ENCODE results near the gene RFTN1.

Gene RFTN1

DNA sequence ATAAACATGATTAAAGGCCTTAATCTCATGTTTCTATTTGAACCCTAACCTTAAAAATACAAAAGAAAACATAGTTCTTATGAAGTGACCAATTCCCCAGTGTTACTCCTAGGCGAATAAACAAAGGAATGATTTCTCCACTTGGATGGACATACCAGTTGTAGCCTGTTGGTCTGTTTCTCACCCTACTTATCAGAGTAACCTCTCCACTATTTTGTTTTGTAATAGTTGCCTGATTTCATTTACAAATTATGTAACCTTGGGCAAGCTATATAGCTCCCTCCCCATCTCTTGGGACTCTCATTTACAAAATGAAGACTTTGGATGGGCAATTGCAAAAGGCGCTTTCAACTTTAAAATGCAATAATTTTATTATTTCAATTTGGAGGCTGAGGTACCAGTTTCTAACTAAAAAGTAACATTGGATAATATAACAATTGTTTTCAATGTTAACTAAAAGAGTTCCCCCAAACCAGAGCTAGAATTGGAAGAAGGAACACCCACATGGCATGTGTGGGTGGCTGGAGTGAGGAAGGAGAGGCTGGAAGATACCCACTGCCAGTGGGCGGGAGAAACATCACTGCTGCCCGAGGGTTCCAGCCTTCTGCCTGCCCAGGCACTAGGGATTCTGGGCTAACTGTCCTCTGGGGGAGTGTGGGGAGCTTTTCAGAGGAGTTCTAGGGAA lies 74.2 kb downstream of the RFTN1 start:
- no peak for DNase-seq (ENCODE audit: low read depth in 2 of 2)

DNA sequence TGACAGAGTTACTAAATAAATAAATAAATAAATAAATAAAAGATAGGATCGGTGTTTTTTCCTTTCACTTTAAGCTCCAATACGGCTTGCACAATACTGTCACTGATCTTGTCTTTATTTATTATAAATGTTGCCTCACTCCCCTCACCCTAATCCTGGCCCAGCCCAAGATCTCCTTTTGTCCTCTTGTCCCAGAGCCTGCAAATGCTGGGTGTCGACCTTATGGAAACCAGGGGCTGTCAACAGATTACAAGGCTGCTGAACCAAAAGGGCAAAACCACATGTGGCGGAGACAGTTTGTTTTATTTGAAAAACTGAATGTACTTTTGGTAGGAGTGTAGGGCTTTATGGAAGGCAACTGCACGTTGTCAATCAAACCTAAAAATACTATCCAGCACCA lies 75.9 kb downstream of the RFTN1 start:
- DNase-seq (ENCODE audit: low read depth in 2 of 2): no peak

DNA sequence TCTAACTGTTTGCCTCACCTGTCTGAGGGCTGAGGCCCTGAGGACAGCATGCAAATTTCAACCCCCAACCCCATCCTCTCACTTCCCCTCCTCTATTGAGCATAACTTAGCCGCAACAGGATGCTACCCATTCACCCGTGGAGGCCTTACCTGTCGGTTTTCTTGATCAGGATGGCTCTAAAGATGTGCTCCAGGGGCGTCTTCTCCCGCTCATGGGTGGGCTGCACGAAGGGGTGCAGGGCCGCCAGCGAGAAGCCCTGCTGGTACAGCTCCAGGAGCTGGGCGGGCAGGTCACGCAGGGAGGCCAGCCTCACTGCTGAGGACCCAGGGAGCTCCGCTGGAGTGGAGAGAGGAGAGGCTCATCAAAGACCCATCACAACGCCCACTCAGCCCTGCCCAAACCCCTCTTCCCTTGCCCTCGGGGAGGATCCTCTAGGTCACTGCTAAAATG lies 79.8 kb downstream of the RFTN1 start:
- no peak for DNase-seq (ENCODE audit: low read depth in 2 of 2)

DNA sequence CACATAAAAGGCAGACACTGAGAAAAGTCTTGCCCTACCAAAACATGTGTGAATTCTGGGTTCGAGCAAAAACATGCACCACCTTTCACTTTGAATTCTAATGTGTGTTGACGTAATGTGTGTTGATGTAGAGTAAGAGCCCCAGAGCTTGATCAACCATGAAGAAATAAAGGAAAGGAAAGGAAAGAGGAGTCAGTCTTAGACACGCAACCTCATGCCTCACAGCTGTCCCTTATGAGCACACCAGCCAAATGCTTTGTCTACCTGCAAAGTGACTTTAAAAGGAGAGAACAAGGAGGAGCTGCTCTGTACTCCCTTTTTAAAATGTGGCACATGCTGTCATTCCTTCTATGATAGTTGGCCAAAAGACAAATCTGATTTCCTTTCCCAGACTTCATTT lies 80.8 kb downstream of the RFTN1 start:
- DNase-seq (ENCODE audit: low read depth in 2 of 2): no peak

DNA sequence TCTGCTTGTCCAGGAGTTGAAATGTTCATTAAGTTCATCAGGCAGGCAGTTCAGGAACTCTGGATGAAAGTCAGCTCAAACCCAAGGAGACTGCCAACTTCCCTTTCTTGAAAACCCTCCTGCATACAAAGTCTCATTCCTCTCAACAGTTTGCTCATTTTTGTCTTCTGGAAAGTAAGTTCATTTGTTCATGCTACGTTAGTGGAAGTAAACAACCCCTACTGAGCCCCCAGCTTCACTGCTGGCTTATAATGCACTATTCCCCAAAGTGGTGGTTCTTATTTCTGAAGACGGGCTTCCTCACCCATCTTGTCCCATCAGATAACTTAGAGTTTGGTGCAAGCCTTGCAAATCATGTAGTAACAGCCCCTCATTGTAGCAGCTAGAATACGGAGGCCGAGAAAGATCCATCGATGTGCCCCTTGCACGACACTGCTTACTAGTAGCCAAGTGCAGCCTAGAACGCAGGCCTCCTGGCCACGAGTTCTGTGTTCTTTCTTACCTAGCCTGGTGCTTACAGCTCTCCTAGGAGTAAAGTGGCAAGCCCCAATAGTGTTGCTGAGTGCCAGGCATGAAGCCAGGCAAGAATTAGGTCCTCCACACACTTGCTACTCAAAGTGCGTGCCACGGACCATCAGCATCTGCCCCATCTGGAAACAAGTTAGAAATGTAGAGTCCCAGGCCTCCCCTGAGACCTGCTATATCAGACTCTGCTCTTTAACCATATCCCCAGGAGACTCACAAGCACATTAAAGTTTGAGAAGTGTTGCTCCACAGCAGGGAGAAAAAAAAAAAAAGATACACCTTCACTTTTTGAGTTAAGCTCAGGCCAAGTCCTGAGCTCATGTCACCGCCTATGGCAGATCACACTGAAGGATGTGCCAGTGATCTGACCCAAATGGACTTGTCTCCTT lies 82.5 kb downstream of the RFTN1 start:
- DNase-seq (ENCODE audit: low read depth in 2 of 2): no peak

DNA sequence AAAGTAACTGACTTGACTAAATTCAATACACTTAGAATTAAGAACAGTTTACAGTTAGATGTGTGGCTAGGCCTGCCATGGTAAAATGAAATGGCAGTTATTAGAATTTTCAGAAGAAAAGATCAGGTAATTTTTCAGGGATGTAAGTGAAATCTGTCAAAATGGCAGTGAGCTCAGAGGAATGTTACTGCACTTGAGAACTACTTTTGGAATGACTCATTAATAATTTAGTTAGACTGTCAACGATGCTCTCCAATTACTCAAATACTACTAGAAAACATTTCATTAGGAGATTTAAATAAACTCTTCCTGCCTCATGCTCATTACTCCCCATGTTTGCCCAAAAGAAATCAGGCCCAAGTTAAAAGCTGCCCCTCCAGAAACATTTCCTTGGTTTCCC lies 84.4 kb downstream of the RFTN1 start:
- no peak for DNase-seq (ENCODE audit: low read depth in 2 of 2)

DNA sequence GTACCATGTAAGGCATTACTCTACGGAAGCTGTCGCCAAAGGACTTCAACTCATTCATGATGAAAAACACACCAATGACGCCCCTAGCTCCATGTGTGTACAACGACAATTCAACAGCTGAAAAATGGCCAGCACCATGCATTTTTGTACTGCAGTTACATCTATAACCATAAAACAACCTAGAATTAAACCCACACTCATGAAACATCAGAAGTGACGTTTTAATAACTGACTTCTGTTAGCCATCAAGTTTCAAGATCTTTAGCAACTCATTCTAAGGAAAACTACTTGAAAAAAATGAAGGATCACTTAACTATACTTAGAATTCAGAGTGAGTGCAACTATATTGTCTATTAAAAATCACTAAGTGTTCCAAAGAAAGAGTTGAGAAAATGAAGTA lies 84.9 kb downstream of the RFTN1 start:
- DNase-seq (ENCODE audit: low read depth in 2 of 2): no peak

DNA sequence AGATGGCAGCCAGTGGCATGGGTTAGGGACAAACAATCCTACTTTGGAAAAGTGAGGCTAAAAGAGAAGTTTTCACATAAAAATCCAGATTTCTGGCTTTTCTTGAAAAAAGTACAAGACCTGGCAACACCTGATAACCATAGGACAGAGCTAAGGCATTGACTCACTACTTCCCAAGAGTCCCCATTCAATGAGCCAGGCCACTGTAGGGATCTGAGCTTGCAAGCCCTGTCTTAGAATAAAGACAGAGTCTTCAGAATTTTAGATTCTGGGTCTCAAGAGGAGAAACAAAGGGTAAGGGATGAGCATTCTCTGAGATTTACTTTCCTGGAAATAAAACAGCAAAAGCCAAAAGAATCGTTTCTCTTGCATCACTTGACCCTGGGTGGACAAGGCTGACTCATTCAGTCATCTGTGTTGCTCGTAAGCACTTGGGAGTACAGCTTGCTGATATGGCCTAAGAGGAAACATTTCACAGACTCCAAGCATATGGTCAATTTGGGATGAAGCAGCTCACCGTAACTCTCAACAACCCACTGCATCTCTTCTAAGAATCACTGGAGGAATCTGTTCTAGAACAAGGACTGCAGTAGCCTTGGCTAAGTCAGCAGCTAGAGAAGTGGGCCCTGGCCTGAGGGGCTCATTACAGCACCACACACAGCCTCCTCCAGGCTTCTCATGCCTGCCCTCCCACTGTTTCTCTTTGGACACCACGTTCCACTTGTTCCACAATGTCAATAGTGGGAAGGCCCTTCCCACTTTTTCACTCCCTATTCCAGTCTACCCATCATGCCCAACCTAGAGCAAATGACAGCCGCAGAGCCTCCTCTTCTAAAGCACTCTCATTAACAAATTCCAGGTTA lies 86.2 kb downstream of the RFTN1 start:
- no peak for DNase-seq (ENCODE audit: low read depth in 2 of 2)

DNA sequence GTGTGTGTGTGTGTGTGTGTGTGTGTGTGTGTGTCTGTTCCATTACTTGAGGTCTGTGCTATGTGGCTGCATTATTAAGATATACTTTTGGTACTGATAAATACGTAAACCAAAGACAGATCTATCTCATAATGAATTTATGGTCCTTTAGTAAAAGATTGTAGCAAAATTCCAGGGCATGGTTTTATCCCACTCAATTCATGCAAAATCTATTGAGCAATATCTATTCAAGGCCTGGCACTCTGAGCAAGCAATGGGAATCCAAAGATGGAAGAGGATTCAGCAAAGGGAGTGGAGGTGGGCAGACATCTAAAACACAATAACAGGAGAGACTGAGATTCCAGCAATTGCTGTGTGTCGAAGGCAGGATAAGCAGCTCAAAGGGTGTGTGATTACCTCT lies 86.8 kb downstream of the RFTN1 start:
- DNase-seq (ENCODE audit: low read depth in 2 of 2): no peak

DNA sequence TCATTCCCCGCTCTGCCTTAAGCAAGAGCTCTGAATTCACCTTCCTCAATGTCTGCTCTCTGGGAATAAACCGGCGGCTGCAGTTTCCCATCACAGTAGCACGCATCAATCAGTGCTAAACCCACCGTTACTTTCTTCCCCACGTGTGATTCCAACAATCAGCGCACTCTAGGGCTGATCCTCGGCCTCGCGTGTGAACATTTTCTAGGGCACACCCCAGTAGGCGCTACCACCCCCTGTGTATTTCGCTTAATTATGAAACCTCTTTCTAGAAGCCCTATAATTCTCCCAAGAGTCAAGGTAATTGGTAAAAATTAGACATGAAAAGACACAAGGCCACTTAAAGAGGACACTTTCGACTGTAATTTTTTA lies 87.5 kb downstream of the RFTN1 start:
- no peak for DNase-seq (ENCODE audit: low read depth in 2 of 2)

DNA sequence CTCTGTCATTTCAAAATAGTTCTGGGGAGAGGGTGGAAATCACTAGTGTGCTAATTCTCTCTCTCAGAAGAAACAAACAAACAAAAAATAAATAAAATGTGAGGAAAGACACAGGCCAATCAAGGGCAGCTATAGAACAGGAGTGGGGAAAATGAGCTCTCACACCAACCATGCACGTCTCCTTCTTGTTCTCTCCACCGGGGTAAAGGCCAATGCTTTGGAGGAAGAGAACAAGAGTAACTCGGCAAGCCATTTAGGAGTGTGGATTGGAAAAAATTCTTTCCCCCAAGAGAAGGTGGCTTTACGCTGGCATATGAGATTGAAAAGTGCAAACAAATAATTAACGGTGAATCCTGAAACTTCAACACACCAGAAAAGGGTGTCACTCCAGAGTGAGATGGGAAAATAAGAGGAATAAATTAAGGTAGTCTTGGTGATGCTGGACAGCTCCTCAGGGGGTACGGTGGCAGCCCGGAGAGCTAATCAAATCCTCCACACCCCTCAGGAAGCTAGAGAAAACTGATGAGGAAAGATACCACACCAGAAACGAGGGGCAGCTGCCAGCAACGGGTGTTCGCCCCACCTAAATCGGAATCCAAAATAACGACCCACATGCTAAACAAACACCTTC lies 88.0 kb downstream of the RFTN1 start:
- DNase-seq (ENCODE audit: low read depth in 2 of 2): no peak

DNA sequence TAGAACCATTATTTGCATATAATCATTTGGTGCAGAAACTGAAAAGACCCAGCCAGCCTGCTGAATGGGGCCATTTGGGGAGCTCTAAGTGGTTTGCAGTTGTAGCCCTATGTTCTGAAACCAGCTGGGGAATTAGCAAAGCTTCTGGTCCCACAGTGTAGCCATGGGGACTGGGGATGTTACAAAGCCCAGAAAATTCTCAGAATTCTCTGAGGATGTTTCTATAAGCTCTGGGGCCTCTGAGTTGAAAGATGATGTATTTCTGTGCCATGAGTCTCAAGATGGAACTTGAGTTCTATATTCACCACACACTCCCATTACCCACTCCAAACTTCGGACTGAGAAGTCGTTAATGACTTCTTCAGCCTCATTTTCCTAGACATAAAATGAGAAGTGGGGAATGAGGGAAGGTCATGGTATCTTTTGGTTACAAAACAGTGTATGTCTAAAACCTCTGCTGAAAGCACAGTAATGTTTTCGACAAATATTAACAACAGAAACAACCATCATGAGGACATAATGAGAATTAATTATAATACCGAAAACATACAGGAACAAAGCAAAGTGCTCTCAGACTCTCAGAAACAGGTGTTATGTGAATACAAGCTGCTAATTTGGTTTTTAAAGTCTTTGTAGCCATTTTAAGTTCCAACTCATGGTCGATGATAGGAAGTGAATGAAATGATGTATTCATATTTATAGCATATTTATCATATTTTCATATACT lies 89.4 kb downstream of the RFTN1 start:
- DNase-seq (ENCODE audit: low read depth in 2 of 2): no peak

DNA sequence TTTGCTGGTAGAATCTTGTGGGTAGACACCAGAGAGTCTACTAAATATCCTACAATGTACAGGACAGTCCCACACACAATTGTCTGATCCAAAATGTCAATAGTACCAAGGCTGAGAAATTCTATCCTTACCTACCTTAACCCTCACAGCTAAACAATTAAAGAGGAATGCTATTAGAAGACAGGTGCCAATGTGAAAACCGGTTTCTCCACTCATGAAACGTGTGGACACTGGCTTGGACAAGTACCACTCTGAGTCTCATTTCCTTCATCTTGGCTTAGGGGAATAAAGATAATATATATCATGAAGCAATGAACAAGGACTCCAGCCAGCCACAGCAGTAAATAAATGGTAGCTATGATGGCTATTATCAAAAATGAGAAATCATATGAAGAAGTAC lies 90.2 kb downstream of the RFTN1 start:
- no peak for DNase-seq (ENCODE audit: low read depth in 2 of 2)

DNA sequence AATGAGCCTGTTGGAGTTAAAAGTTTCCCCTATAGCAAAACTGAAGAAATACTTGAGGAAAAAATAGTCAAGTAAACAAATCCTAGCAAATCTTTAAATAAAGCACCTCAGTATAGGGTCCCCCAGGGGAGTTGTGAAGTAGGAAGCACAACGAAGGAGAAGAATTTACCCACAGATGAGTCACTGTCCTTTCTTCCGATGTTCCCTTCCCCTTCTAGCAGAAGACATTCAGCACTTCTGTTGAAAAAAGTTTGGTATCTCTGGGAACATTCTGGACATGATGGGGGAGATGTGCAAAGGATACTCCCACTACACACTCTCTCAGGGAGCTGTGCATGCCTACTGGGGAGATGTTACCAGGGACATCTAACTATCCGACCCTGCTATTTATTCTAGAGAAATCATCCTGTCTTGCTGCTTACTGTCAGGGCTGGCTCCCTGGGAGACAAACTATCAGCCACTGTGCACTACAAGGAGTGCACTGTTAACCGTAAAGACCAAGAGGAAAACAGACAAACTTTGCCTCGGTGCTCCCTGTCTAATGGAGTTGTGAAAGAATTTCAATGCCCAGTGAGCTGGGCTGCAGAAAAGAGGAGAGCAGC lies 93.8 kb downstream of the RFTN1 start:
- no peak for DNase-seq (ENCODE audit: low read depth in 2 of 2)

DNA sequence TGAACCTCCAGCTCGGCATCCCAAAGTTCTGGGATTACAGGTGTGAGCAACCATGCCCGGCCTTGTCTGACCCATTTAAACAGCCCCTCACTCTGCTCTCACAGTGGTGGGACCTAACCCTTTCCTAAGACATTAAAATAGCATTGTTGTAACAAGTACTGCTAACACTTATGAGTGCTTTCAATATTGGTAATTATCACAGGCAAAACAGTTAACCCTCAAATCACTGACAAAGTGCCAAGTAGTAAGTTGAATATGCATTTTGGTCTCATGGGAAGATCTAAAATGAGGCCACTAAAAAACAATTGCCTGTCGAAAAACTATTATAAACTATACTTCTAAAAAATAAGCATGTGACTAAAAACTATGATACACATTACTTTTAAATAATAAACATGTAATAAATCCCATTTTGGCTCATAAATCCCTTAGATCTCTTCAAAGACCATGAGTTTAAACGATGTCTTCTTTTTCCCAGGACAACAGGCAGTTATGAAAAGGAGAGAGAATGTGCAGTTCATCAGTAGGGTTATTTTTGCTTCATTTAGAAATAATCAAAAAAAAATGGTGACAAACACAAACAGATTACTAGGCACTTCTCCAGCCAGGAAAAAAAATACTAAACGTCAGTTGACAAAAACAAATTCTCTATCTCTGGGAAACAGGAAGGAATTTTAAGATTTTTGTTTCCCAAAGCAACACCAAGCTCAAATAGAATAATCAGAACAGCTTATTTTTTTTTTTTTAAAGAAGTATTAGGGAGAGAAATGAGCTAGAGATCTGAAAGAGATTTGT lies 95.4 kb downstream of the RFTN1 start:
- no peak for DNase-seq (ENCODE audit: low read depth in 2 of 2)

DNA sequence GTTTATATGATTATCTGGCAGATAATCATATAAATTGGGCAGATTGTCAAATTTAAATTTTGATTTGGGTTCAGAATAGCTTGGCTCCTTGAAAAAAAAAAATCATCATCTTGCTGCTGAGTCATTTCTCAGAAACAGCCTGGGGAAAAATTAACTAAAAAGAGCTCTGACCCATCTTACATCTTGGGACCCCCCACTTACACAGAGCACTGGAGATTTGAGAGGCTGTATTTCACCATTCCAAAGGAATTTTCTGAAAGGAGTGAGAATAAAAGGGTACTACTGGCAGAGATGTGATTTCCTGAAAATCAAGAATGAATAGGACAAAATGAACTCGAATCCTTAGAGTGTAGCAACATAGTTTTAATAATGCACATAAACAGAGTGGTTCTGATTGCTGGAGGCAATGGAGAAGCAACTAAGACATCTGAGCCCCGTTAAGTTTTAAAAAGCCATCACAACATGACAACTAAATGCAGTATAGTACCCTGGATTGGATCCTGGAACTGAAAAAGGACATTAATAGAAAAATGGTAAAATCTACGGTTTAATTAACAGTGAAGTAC lies 97.5 kb downstream of the RFTN1 start:
- DNase-seq (ENCODE audit: low read depth in 2 of 2): no peak

DNA sequence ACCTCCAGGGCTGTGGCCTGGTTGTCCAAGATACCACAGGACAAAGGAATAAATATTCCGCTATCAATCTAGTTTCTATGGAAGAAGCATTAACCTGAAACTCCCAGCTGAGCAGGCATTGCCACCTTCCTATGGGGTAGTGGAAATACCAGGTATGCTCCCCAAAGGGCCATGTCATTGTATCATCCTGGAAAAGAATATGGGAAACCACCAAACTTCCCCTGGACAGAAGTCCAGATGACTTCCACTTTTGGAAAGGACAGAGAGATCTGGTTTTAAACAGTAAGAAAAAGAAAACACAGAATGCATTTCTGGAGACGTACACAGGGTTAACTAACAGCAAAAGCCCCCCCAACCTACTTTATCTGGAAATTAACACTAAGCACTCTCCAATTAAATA lies 100.2 kb downstream of the RFTN1 start:
- DNase-seq (ENCODE audit: low read depth in 2 of 2): no peak

DNA sequence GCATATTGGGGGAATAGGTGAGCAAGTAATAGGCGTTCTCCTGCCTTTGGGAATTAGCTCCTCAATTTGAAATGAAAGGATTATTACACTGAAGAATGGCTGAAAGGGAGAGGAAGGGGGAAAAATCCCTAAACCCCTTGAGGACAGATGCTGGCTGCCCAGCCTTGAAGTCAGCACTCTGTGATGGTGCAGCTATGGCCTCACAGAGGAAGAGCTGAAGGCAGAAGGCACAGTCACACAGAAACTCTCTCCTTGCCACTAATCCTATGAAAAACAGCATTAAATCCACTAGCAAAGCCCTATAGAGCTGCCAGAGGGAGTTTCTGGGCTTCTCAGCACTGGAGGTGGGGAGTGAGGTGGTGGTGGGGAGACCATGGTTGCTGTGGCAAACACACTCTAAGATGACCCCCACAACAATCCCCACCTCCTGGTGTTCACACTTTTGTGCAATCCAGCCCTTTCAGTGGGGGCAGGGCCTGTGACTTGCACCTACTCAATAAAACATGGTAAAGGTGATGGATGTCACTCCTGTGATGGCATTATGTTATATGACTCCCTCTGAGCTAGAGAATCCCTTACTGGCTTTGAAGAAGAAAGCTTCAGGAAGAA lies 101.2 kb downstream of the RFTN1 start:
- DNase-seq (ENCODE audit: low read depth in 2 of 2): no peak

DNA sequence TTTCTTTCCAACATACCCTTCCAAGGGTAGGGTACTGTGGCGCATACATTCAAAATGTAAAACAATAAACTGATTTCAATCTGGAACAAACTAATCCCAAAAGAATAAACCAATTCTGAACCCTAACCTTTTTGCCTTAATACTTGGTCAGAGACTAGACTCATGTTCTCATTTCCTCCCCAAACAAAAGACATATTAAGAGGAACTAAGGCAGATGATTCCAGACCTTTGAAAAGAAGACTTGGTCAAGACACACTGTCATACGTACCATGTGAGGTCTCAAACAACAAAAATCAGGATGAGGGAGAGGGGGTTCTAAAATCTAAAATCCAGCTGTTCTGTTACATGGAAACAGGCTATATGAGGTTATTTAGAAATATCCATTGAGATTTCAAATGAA lies 102.1 kb downstream of the RFTN1 start:
- DNase-seq (ENCODE audit: low read depth in 2 of 2): no peak

Measured in stimulated activated CD4-positive, alpha-beta T cell treated with anti-CD3 and anti-CD28 coated beads, Interleukin-1b, Interleukin-23, amount 100 ng/mL, for 1 hour (primary cell).